ENCODE results near the gene FMN1. TPM values are rescaled to one million over a fixed set of nuclear protein-coding genes. Genes with fewer than 3 reads are reported as not detected.

The FMN1 gene
- total and polyA plus RNA-seq, 2 donors from 2014 or later = 0.71 to 44.8 TPM

- Histone ChIP-seq H3K36me3 (ENCODE audit: control insufficient read depth in 2 of 3, insufficient read depth in 3 of 3, low read length in 3 of 3) (no peaks in the 10 kb centered on the region), H3K9me3 (ENCODE audit: control insufficient read depth in 2 of 3, insufficient read depth in 1 of 3, low read length in 3 of 3) (no peaks in the 10 kb centered on the region), H3K4me3 (ENCODE audit: low read length in 3 of 3) (no peak overlapping the region), H3K27me3 (ENCODE audit: control insufficient read depth, insufficient read depth, low read length) (no peaks in the 10 kb centered on the region), H3K9ac (ENCODE audit: low read length in 3 of 3) (no peak overlapping the region), H3K27ac (ENCODE audit: low read depth in 2 of 2, low read length in 2 of 2) (no peak overlapping the region), H3K4me1 (ENCODE audit: control insufficient read depth in 2 of 3, insufficient read depth in 2 of 3, low read depth in 1 of 3, low read length in 3 of 3) (no peaks in the 10 kb centered on the region)
- FAIRE-seq (no peak), DNase-seq (no peak)
- intact Hi-C loops (cut with DNase I) = no loop called here
- no peak for TF ChIP-seq CTCF (IDR thresholded peaks at IDR 0.05; ENCODE audit: borderline replicate concordance, extremely low read depth, insufficient read depth)
Measured at GRCh38 chr15:33136353-33136752, 58.2 kb downstream of the FMN1 start.

- FAIRE-seq (no peak), DNase-seq (no peak)
- H3K27me3 ChIP-seq (ENCODE audit: control insufficient read depth, insufficient read depth, low read length) = no peaks in the 10 kb centered on the region
- intact Hi-C loops (cut with DNase I) = no loop called here
- H3K36me3 ChIP-seq (ENCODE audit: control insufficient read depth in 2 of 3, insufficient read depth in 3 of 3, low read length in 3 of 3) = no peaks in the 10 kb centered on the region
- no peak overlapping the region for H3K9ac ChIP-seq (ENCODE audit: low read length in 3 of 3)
- H3K27ac ChIP-seq (ENCODE audit: low read depth in 2 of 2, low read length in 2 of 2) = no peak overlapping the region
- no peaks in the 10 kb centered on the region for H3K9me3 ChIP-seq (ENCODE audit: control insufficient read depth in 2 of 3, insufficient read depth in 1 of 3, low read length in 3 of 3)
- no peak overlapping the region for H3K4me3 ChIP-seq (ENCODE audit: low read length in 3 of 3)
- no peak for TF ChIP-seq CTCF (IDR thresholded peaks at IDR 0.05; ENCODE audit: borderline replicate concordance, extremely low read depth, insufficient read depth)
- H3K4me1 ChIP-seq (ENCODE audit: control insufficient read depth in 2 of 3, insufficient read depth in 2 of 3, low read depth in 1 of 3, low read length in 3 of 3) = no peaks in the 10 kb centered on the region
Measured at GRCh38 chr15:33135355-33135781, 59.1 kb downstream of the FMN1 start.

- peak; percentile 54 for TF ChIP-seq CTCF (IDR thresholded peaks at IDR 0.05; ENCODE audit: borderline replicate concordance, extremely low read depth, insufficient read depth)
- Histone ChIP-seq H3K4me1 (ENCODE audit: control insufficient read depth in 2 of 3, insufficient read depth in 2 of 3, low read depth in 1 of 3, low read length in 3 of 3) (no peaks in the 10 kb centered on the region), H3K36me3 (ENCODE audit: control insufficient read depth in 2 of 3, insufficient read depth in 3 of 3, low read length in 3 of 3) (no peaks in the 10 kb centered on the region), H3K27ac (ENCODE audit: low read depth in 2 of 2, low read length in 2 of 2) (no peak overlapping the region), H3K9ac (ENCODE audit: low read length in 3 of 3) (no peak overlapping the region), H3K27me3 (ENCODE audit: control insufficient read depth, insufficient read depth, low read length) (no peaks in the 10 kb centered on the region), H3K9me3 (ENCODE audit: control insufficient read depth in 2 of 3, insufficient read depth in 1 of 3, low read length in 3 of 3) (no peaks in the 10 kb centered on the region), H3K4me3 (ENCODE audit: low read length in 3 of 3) (no peak overlapping the region)
- intact Hi-C loops (cut with DNase I) = no loop called here
- peak in 4 of 5 donors; percentile 73 to 92 (median 84) for DNase-seq
- no peak for FAIRE-seq
Measured at GRCh38 chr15:33132722-33133345, 61.7 kb downstream of the FMN1 start.

GRCh38 chr15:33132233-33132580 is 62.3 kb downstream of the FMN1 start:
- Histone ChIP-seq H3K4me1 (ENCODE audit: control insufficient read depth in 2 of 3, insufficient read depth in 2 of 3, low read depth in 1 of 3, low read length in 3 of 3) (peaks cover 0 to 2% (median 0%) of the 10 kb centered on the region in 3 donors), H3K9ac (ENCODE audit: low read length in 3 of 3) (no peak overlapping the region), H3K9me3 (ENCODE audit: control insufficient read depth in 2 of 3, insufficient read depth in 1 of 3, low read length in 3 of 3) (no peaks in the 10 kb centered on the region), H3K27ac (ENCODE audit: low read depth in 2 of 2, low read length in 2 of 2) (no peak overlapping the region), H3K27me3 (ENCODE audit: control insufficient read depth, insufficient read depth, low read length) (no peaks in the 10 kb centered on the region), H3K36me3 (ENCODE audit: control insufficient read depth in 2 of 3, insufficient read depth in 3 of 3, low read length in 3 of 3) (no peaks in the 10 kb centered on the region), H3K4me3 (ENCODE audit: low read length in 3 of 3) (no peak overlapping the region)
- FAIRE-seq (no peak), DNase-seq (no peak)
- intact Hi-C loops (cut with DNase I) = no loop called here
- no peak for TF ChIP-seq CTCF (IDR thresholded peaks at IDR 0.05; ENCODE audit: borderline replicate concordance, extremely low read depth, insufficient read depth)
